Measurements from ENCODE around the gene CHP2. TPM values are rescaled to one million over a fixed set of nuclear protein-coding genes. Genes with fewer than 3 reads are reported as not detected.

The CHP2 gene
- total and polyA plus RNA-seq, 3 donors from 2014 or later: 2.4 to 8.0 (median 5.7) TPM

- intact Hi-C loops (cut with DNase I; ENCODE audit: low total_unique reads): no loop called here
- WGBS, 2 donors: 68 to 92% methylated on average over 8 of the region's 8 CpGs
- H3K9me3 ChIP-seq: no peaks in the 10 kb centered on the region
These were observed 16.2 kb downstream of the CHP2 start for GRCh38 chr16:23771027-23771426.

GRCh38 chr16:23771642-23772041 is 16.8 kb downstream of the CHP2 start:
- Histone ChIP-seq H3K27me3 (no peaks in the 10 kb centered on the region), H3K36me3 (ENCODE audit: low read depth, missing control alignments) (no peaks in the 10 kb centered on the region), H3K4me3 (no peak overlapping the region), H3K4me1 (no peaks in the 10 kb centered on the region), H3K9me3 (no peaks in the 10 kb centered on the region), H3K27ac (no peak overlapping the region)
- DNase-seq: no peak
- 48 to 63% methylated on average over 2 of the region's 2 CpGs for WGBS, 2 donors
- TF ChIP-seq POLR2A (IDR thresholded peaks at IDR 0.05): no peak
- TF ChIP-seq CTCF (IDR thresholded peaks at IDR 0.05): no peak
- intact Hi-C loops (cut with DNase I; ENCODE audit: low total_unique reads): no loop called here

More at GRCh38 chr16:23771027-23771426, 16.2 kb downstream of the CHP2 start:
- Histone ChIP-seq H3K27me3 (no peaks in the 10 kb centered on the region), H3K4me1 (no peaks in the 10 kb centered on the region), H3K4me3 (no peak overlapping the region), H3K36me3 (ENCODE audit: low read depth, missing control alignments) (no peaks in the 10 kb centered on the region), H3K27ac (no peak overlapping the region)
- no peak for TF ChIP-seq CTCF (IDR thresholded peaks at IDR 0.05)
- no peak for TF ChIP-seq POLR2A (IDR thresholded peaks at IDR 0.05)
- DNase-seq: no peak

GRCh38 chr16:23773339-23773738 is 18.5 kb downstream of the CHP2 start:
- Histone ChIP-seq H3K36me3 (ENCODE audit: low read depth, missing control alignments) (no peaks in the 10 kb centered on the region), H3K4me1 (no peaks in the 10 kb centered on the region), H3K9me3 (no peaks in the 10 kb centered on the region), H3K27me3 (no peaks in the 10 kb centered on the region), H3K27ac (no peak overlapping the region), H3K4me3 (no peak overlapping the region)
- no peak for TF ChIP-seq POLR2A (IDR thresholded peaks at IDR 0.05)
- TF ChIP-seq CTCF (IDR thresholded peaks at IDR 0.05): no peak
- no peak for DNase-seq
- 90 to 91% methylated on average over 2 of the region's 2 CpGs for WGBS, 2 donors
- intact Hi-C loops (cut with DNase I; ENCODE audit: low total_unique reads): no loop called here

DNA sequence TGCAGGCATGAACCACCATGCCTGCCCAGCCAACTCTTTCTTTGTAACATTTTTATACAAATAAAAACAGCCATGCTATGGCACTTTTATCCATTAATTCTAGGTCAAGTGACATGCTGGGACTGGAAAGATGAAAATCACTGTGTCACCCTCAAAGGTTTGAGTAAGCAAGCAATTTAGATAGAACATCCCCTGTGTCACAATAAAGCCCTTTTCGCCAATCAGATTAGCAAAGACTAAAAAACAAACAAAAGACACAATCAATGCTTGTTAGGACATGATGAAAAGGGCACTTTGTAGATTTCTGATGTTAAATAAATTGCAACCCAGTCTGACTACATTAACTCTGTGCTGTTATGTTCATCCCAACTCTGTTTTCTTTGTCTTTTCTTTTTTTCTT is 26.4 kb downstream of the CHP2 start:
- Histone ChIP-seq H3K27me3 (no peaks in the 10 kb centered on the region), H3K4me3 (no peak overlapping the region), H3K36me3 (ENCODE audit: low read depth, missing control alignments) (no peaks in the 10 kb centered on the region), H3K27ac (no peak overlapping the region), H3K9me3 (no peaks in the 10 kb centered on the region), H3K4me1 (no peaks in the 10 kb centered on the region)
- no peak for DNase-seq
- TF ChIP-seq POLR2A (IDR thresholded peaks at IDR 0.05) (no peak), CTCF (IDR thresholded peaks at IDR 0.05) (no peak)
- intact Hi-C loops (cut with DNase I; ENCODE audit: low total_unique reads): no loop called here
- WGBS, 2 donors: 81 to 86% methylated on average over 1 of the region's 1 CpG

DNA sequence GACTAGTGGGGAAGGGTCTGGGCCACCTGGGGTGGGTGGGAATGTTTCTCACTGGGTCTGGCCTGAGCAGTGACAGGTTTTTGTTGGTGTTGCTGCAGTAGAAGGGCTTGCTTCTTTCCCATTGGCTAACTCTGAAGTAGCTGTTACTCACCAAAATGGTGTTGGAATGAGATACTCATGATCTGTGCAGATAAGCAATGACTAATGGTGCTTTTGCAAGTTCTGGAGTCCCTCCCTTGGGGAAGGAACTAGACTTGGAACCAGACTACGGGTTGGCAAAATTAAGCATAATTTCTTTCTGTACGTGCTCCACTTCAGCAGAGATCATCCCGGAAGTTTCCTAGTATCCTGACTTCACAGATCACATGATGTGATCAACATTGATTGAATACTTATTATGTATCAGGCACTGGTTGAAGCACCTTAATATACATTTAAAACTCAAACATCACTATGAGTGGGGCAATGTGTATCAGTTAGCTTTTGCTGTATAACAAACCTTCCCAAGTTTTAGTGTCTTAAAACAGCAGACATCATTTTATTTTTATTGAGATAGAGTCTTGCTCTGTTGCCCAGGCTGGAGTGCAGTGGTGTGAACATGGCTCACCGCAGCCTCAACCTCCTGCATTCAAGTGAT is 30.1 kb downstream of the CHP2 start:
- Histone ChIP-seq H3K36me3 (ENCODE audit: low read depth, missing control alignments) (no peaks in the 10 kb centered on the region), H3K4me1 (no peaks in the 10 kb centered on the region), H3K9me3 (no peaks in the 10 kb centered on the region), H3K27me3 (no peaks in the 10 kb centered on the region), H3K27ac (no peak overlapping the region), H3K4me3 (no peak overlapping the region)
- WGBS, 2 donors: 80 to 85% methylated on average over 4 of the region's 4 CpGs
- TF ChIP-seq POLR2A (IDR thresholded peaks at IDR 0.05): no peak
- no peak for TF ChIP-seq CTCF (IDR thresholded peaks at IDR 0.05)
- intact Hi-C loops (cut with DNase I; ENCODE audit: low total_unique reads): no loop called here
- DNase-seq: no peak

Data from testis (tissue), 3 donors.